Neural cell (in vitro differentiated cells): Measurements from ENCODE around the gene RGS5. TPM values are rescaled to one million over a fixed set of nuclear protein-coding genes. Genes with fewer than 3 reads are reported as not detected.

Source experiments
- H2AFZ ChIP-seq: fragments of 200-600, 300-800 bp; sonication (generic), shearing (Covaris generic); 2 replicates; pipeline ENCODE4 v1.6.0; 2014; ENCODE audit warnings: low read depth, mild to moderate bottlenecking, antibody characterized with exemption, low read length, moderate library complexity
- H3F3A ChIP-seq: fragments of 200-600 bp; shearing (Covaris generic); 2 replicates; pipeline ENCODE4 v1.6.1; 2016; ENCODE audit warnings: mild to moderate bottlenecking, moderate library complexity, mixed read lengths, antibody characterized with exemption, low read length; ENCODE audit not compliant: insufficient read depth, poor library complexity, severe bottlenecking
- H3K27ac ChIP-seq: fragments of 200-600, 300-800 bp; sonication (generic), shearing (Covaris generic); 2 replicates; pipeline ENCODE4 v1.5.1; 2014; ENCODE audit warnings: mild to moderate bottlenecking, low read length, moderate library complexity
- H3K27me3 ChIP-seq: fragments of 300-800, 200-600 bp; sonication (generic), shearing (Covaris generic); 2 replicates; pipeline ENCODE4 v1.6.0; 2014; ENCODE audit warnings: mild to moderate bottlenecking, low read depth, low read length, moderate library complexity; ENCODE audit not compliant: insufficient read depth
- H3K36me3 ChIP-seq: fragments of 300-800, 200-600 bp; sonication (generic), shearing (Covaris generic); 2 replicates; pipeline ENCODE4 v1.5.1; 2014; ENCODE audit warnings: mild to moderate bottlenecking, antibody characterized with exemption, low read length, moderate library complexity; ENCODE audit not compliant: insufficient read depth
- H3K4me2 ChIP-seq: fragments of 300-800, 200-600 bp; sonication (generic), shearing (Covaris generic); 2 replicates; pipeline ENCODE4 v1.6.0; 2014; ENCODE audit warnings: mild to moderate bottlenecking, low read length
- H3K4me3 ChIP-seq: fragments of 300-800, 200-600 bp; sonication (generic), shearing (Covaris generic); 2 replicates; pipeline ENCODE4 v1.5.1; 2014; ENCODE audit warnings: mild to moderate bottlenecking, low read length, moderate library complexity
- H3K79me2 ChIP-seq: fragments of 200-600 bp; shearing (Covaris generic); replicated peaks from 2 replicates; pipeline ENCODE4 v1.6.0; 2014; ENCODE audit warnings: mild to moderate bottlenecking, low read length, moderate library complexity; ENCODE audit not compliant: insufficient read depth
- H3K9ac ChIP-seq: fragments of 300-800, 200-600 bp; sonication (generic), shearing (Covaris generic); 2 replicates; pipeline ENCODE4 v1.6.1; 2016; ENCODE audit warnings: mild to moderate bottlenecking, low read length, mixed read lengths
- H3K9me2 ChIP-seq: fragments of 200-600 bp; shearing (Covaris generic); 2 replicates; pipeline ENCODE4 v1.6.1; 2016; ENCODE audit warnings: mild to moderate bottlenecking, low read length, mixed read lengths; ENCODE audit not compliant: insufficient read depth
- H3K9me3 ChIP-seq: fragments of 200-600, 300-800 bp; sonication (generic), shearing (Covaris generic); 2 replicates; pipeline ENCODE4 v1.6.1; 2016; ENCODE audit warnings: mild to moderate bottlenecking, mixed run types, low read length, moderate library complexity, mixed read lengths
- H4K20me1 ChIP-seq: fragments of 200-600 bp; shearing (Covaris generic); 2 replicates; pipeline ENCODE4 v1.6.1; 2016; ENCODE audit warnings: mild to moderate bottlenecking, mixed run types; ENCODE audit not compliant: insufficient read depth
- CTCF ChIP-seq: fragments of 450-650 bp; IDR thresholded peaks from 2 replicates; pipeline ENCODE4 v1.5.1; 2014; ENCODE audit warnings: antibody characterized with exemption, mild to moderate bottlenecking, moderate library complexity; ENCODE audit not compliant: poor library complexity, severe bottlenecking
- EP300 ChIP-seq: fragments of 450-650 bp; conservative IDR thresholded peaks from 2 replicates; pipeline ENCODE4 v1.6.1; 2014; ENCODE audit warnings: antibody characterized with exemption, mild to moderate bottlenecking, moderate library complexity; ENCODE audit not compliant: poor library complexity, severe bottlenecking
- EZH2 ChIP-seq: fragments of 200-600, 300-800 bp; shearing (Covaris generic), sonication (generic); IDR thresholded peaks from 2 replicates; pipeline ENCODE4 v1.6.1; 2014; ENCODE audit warnings: antibody characterized with exemption, low read length, borderline replicate concordance, mild to moderate bottlenecking; ENCODE audit not compliant: insufficient read depth, poor library complexity, severe bottlenecking
- MXI1 ChIP-seq: fragments of 450-650 bp; conservative IDR thresholded peaks from 2 replicates; pipeline ENCODE4 v1.6.1; 2014; ENCODE audit warnings: antibody characterized with exemption, mild to moderate bottlenecking; ENCODE audit not compliant: poor library complexity, severe bottlenecking
- POLR2AphosphoS5 ChIP-seq: IDR thresholded peaks from 2 replicates; pipeline ENCODE4 v1.6.1; 2012
- RAD21 ChIP-seq: fragments of 450-650 bp; conservative IDR thresholded peaks from 2 replicates; pipeline ENCODE4 v1.6.1; 2014; ENCODE audit warnings: antibody characterized with exemption, mild to moderate bottlenecking, moderate library complexity
- SMC3 ChIP-seq: fragments of 450-650 bp; conservative IDR thresholded peaks from 2 replicates; pipeline ENCODE4 v1.6.1; 2014; ENCODE audit warnings: antibody characterized with exemption, mild to moderate bottlenecking, moderate library complexity; ENCODE audit not compliant: poor library complexity
- TAF1 ChIP-seq: IDR thresholded peaks from 2 replicates; pipeline ENCODE4 v1.6.1; 2012; ENCODE audit warnings: low read depth
- polyA plus RNA-seq: library from polyadenylated mRNA; depleted of rRNA; stranded (reverse); fragments of >200 nt; gene quantifications from 2 replicates; pipeline ENCODE4 v1.2.3, GENCODE V29; 2014
- TF ChIP-seq, protein P1 (sequence below): IDR thresholded peaks from 2 replicates; pipeline ENCODE4 v1.6.1; 2012; ENCODE audit warnings: borderline replicate concordance

The RGS5 gene
- polyA plus RNA-seq, 1 donor from 2014 or later: 6.5 TPM

DNA sequence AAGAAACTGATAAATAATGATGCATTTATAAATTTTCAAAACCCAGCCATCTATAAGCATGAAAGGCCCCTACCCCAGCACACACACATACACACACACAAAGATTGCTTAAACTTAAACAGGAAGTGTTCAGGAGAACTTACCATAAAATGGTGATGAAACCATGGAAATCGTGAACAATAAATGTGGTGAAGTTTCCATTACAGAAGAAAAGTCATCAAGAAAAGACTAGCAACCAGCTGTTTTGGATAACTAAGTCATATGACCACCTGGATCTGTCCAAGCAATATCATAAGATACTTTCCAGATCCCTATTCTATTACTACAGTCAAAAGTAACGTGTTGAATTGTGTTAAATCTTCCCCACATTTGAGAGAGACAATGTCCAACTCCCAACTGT is 24.1 kb downstream of the RGS5 start:
- no peak overlapping the region for H3K4me3 ChIP-seq
- H3K4me2 ChIP-seq: no peak overlapping the region
- H3K27ac ChIP-seq: no peak overlapping the region
- H4K20me1 ChIP-seq: no peaks in the 10 kb centered on the region
- H3K27me3 ChIP-seq: no peaks in the 10 kb centered on the region
- H3F3A ChIP-seq: no peaks in the 10 kb centered on the region
- H2AFZ ChIP-seq: no peak overlapping the region
- no peaks in the 10 kb centered on the region for H3K9me2 ChIP-seq
- H3K36me3 ChIP-seq: no peaks in the 10 kb centered on the region
- no peak overlapping the region for H3K9ac ChIP-seq
- H3K9me3 ChIP-seq: no peaks in the 10 kb centered on the region
- TF ChIP-seq RAD21 (no peak), SMC3 (no peak), EP300 (no peak), EZH2 (no peak), MXI1 (no peak), TAF1 (no peak), POLR2AphosphoS5 (no peak), CTCF (no peak)
- TF ChIP-seq, protein P1, sequence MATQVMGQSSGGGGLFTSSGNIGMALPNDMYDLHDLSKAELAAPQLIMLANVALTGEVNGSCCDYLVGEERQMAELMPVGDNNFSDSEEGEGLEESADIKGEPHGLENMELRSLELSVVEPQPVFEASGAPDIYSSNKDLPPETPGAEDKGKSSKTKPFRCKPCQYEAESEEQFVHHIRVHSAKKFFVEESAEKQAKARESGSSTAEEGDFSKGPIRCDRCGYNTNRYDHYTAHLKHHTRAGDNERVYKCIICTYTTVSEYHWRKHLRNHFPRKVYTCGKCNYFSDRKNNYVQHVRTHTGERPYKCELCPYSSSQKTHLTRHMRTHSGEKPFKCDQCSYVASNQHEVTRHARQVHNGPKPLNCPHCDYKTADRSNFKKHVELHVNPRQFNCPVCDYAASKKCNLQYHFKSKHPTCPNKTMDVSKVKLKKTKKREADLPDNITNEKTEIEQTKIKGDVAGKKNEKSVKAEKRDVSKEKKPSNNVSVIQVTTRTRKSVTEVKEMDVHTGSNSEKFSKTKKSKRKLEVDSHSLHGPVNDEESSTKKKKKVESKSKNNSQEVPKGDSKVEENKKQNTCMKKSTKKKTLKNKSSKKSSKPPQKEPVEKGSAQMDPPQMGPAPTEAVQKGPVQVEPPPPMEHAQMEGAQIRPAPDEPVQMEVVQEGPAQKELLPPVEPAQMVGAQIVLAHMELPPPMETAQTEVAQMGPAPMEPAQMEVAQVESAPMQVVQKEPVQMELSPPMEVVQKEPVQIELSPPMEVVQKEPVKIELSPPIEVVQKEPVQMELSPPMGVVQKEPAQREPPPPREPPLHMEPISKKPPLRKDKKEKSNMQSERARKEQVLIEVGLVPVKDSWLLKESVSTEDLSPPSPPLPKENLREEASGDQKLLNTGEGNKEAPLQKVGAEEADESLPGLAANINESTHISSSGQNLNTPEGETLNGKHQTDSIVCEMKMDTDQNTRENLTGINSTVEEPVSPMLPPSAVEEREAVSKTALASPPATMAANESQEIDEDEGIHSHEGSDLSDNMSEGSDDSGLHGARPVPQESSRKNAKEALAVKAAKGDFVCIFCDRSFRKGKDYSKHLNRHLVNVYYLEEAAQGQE: no peak
- no peaks in the 10 kb centered on the region for H3K79me2 ChIP-seq

DNA sequence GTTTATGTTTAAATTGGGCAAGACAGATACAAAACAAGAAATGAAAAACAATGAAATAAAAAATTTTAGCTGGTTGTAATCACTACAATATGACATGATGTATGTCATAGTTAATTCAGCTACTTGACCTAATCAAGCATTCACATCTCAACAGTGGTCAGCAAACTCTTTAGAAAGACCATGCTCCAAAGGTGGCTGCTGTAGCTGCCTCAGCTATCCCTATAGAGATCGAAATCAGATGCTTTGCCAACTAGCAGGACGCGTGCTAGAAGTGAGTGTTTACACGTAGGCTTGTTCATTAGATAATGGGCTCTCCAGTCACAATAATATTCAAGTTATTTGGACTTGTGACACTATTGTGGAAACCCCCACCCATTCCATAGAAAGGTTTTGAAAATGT is 25.9 kb downstream of the RGS5 start:
- H3F3A ChIP-seq: no peaks in the 10 kb centered on the region

More for the DNA sequence above, 25.9 kb downstream of the RGS5 start:
- Histone ChIP-seq H3K27ac (no peak overlapping the region), H3K9me2 (no peaks in the 10 kb centered on the region), H3K4me3 (no peak overlapping the region), H3K79me2 (no peaks in the 10 kb centered on the region), H3K4me2 (no peak overlapping the region), H4K20me1 (no peaks in the 10 kb centered on the region), H3K9ac (no peak overlapping the region), H3K36me3 (no peaks in the 10 kb centered on the region), H3K9me3 (no peaks in the 10 kb centered on the region), H3K27me3 (no peaks in the 10 kb centered on the region), H2AFZ (no peak overlapping the region)
- TF ChIP-seq RAD21 (no peak), MXI1 (no peak), TAF1 (no peak), POLR2AphosphoS5 (no peak), EZH2 (no peak), SMC3 (no peak), EP300 (no peak), CTCF (no peak)
- TF ChIP-seq, protein P1: no peak
